ENCODE results near the gene NOM1.

Gene NOM1

DNA sequence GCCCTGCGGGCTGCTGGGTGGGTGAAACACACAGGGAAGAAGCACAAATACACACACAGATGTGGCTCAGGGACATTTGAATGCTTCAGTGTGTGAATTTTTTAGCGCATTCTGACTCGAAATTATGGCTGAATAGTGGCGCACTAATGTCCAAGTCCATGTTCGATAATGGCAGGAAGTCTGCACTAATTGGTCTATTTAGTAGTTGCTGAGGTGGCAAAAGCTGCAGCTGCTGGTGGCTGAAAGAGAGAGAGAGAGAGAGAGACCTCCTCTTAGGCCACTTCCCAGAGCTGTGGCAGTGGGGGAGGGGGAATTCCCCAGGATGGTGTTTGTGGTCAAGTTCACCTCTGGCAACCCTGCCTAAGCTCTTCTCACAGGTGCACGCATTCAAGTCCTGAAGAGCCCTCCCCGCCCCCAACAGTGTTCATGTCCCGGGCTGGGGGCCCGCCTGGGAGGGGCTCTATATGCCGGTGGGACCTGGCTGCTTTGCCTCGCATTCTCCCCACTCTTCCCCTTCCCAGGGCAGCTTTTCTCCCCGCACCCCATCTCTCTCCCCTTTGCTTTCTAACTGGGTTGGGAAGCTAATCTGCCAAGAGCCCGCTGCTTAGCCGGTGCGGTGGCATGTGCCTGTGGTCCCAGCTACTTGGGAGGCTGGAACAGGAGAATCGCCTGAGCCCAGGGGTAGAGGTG lies 67.0 kb downstream of the NOM1 start:
- no peak for DNase-seq (ENCODE audit: low spot score)

DNA sequence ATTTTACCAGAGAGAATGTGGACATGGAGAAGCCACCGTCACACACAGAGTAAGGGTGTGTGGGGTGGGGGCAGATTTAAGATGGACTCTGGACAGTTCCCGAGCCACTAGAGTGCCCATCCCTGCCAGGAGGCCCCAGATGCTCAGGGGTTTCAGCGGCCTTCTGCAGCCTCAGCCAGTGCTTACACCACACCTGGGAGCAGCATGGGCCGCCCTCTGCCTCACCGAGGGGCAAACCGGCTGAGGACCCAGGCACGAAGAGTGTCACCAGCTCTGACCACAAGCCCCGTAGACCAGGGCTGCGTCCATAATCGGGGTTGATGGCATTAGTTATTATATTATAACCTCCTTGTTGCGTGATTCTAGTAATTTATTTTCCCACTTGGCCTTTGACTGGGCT lies 67.6 kb downstream of the NOM1 start:
- DNase-seq (ENCODE audit: low spot score): no peak

DNA sequence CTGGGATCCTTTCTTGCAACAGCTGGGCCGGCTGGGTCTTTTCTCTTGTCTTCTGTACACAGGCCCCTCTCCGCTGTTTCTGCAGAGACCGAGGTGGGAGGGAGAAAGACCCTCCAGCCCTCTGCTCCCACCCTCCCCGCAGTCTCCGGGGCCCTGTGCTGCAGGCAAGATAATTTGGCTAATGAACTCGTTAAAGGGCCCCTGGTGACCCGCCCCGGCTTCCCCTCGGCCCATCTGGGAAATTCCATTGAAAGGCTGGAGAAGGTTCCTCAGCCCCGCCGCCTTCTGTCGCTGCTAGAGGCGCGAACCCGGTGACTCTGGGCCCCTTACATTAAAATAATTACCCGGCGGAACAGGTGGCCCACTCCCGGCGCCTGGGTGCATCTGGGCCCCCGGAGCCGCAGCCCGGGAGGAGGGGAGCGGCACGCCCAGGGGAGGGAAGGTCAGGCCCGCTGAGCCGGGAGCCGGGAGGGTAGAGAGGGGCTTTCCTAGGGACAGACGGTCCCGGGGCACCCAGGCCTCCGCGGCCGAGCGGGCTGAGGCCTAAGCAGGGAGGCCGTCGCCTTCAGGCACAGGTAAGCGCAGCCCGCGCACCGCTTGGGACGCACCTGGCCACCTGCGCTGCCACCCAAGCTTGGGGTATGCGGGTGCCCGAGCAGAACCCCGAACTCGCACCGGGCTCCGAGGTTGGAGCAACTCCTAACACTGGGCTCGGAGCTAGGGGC lies 68.3 kb downstream of the NOM1 start:
- DNase-seq (ENCODE audit: low spot score): no peak

DNA sequence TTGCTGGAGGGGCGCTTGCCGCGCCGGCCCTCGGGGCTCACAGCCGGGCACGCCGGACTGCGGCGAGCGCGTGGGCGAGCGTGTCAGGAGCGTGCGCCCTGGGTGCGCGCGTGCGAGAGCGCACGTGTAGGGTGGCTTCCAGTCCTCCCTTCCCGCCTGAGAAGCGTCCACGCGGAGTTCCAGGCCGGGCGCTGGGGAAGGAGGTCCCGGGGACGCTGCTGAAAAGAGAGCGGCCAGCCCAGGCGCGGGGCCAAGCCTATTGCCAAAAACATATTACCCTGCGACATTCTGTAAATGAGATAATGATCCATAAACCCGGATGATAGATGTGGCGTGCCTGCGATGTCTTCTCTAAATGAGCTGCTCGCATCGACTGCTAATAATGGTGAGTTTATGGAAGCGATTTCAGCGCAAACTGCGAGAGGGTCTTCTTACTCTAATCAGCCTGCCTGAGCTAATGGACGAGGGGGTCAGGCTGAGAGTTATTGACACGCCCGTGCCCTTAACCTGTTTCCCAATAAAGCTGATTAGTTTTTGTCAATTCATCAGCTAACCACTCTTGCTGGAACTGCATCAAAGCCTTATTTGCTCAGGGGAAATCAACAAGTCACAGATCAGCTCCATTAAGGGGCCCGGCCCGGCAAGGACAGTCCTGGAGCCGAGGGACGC lies 69.0 kb downstream of the NOM1 start:
- no peak for DNase-seq (ENCODE audit: low spot score)

DNA sequence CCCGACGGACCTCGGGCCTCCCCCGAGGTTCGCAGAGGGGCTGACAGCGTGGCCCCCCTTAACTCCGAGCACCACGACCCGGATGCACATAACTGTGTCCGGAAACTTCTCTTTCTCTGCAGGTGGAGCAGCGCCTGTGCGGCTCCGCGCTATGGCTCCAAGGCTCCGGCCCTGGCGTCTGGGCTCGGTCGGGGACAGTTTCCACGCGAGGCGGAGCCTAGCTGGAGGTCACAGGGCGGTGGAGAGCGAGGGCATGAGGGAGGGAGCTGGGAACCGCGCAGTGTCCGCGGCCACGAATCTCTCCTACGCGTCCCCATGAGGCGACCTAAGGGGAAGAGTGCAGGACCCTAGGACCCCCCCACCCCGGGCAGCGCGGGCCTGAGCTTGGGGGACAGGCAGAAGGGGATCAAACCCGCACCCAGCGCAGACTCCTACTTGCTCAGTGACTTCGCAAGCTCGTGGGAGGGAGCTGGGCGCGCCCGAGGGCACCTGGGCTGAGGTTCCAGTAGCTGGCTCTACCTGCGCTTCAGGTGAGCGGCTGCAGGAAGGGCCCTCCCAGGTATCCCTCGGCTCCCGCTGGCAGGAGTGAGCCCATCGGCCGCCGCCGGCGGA lies 69.6 kb downstream of the NOM1 start:
- no peak for DNase-seq (ENCODE audit: low spot score)

DNA sequence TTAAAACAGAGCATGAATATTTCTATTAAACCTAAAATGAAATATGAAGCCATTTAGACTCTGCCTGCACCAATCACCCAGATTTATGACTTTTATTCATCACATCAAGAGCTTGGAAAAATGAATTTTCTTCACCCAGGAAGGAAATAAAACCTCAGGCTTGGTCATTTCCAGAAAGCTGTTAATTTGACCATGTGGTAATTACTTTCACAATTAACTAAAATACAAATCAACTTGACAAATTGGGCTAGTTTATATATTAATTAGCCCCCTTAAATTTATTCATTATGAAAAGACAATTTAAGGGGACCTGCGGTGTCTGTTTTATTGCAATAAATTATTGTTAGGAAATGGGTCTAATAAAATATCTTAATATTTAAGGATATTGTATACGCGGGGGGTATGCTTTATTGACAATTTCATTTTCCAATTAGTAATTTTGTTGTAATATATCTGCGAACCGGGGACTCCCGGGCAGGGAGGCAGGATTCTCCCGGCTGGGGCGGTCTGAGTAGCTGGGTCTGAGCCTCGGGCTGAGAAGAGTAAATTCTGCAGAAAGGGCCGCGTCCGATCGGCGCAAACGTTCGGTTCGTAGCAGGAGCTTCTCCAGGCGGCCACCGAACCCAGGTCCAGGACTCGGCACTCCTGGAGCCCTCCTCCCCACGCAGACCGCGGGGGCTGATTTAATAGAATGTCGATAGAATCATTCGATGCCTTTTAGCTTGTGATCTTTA lies 70.4 kb downstream of the NOM1 start:
- DNase-seq (ENCODE audit: low spot score): no peak

DNA sequence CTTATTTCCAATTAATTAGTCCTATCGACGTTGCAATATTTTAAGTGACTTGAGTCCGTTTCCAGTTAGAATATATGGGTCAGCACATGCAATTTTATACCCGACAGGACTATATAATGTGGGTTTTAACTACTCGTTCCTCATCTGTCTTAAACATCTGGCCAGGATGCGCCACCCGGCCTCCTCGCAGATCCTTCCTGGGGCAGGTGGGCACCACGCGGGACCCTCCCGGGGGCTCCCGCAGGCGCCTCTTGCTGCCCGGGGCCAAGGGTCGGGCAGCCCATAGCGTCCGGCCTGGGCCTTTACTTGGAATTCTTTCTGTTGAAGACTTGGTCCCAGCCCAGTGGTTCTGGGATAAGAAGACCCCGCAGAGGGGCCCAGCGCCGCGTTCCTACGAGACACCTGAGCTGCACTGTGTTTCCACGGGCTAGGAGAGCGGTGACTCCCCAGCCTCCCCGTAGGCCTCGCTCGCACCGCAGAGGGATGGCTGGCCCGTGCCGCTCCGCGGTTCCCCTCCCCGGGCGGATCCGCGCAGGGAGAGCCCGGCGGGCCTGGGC lies 71.1 kb downstream of the NOM1 start:
- DNase-seq (ENCODE audit: low spot score): no peak

DNA sequence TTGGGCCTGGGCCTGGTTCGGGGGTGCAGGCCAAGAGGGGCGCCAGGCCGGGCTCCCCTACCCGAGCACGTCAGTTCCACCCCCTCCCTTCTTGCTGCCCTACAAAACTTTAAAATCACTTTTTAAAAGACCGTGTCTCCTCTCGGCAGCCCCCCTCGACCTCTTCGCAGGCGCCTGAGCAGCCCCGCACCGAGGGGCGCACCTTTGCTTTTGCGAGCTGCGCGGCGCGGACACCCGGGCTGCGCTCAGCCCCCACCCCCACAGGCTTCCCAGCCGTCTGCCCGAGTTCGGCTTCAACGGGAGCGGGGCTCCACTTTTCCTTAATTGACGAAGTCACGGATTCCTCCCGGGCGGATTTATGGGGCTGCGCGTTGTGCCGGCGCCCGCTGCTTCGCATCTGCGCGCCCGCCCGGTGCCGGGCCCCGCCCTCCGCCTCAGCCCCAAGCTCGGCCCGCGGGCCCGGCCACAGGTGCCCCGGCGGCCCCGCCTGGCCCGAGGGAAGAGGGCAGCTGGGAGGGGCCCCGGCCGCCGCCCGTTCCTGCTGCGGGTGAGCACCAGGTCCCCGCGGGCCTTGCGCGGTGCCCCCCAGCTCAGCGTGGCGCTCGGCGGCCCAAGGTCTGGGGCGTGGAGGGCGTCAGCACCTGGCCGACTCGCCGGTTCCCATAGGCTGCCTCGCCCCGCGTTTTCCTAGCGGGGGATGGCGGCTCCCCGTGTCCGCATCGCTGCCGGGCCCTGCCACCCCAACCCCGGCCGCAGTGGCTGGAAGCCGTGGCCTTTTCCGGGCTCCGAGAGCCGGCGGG lies 71.8 kb downstream of the NOM1 start:
- no peak for DNase-seq (ENCODE audit: low spot score)

DNA sequence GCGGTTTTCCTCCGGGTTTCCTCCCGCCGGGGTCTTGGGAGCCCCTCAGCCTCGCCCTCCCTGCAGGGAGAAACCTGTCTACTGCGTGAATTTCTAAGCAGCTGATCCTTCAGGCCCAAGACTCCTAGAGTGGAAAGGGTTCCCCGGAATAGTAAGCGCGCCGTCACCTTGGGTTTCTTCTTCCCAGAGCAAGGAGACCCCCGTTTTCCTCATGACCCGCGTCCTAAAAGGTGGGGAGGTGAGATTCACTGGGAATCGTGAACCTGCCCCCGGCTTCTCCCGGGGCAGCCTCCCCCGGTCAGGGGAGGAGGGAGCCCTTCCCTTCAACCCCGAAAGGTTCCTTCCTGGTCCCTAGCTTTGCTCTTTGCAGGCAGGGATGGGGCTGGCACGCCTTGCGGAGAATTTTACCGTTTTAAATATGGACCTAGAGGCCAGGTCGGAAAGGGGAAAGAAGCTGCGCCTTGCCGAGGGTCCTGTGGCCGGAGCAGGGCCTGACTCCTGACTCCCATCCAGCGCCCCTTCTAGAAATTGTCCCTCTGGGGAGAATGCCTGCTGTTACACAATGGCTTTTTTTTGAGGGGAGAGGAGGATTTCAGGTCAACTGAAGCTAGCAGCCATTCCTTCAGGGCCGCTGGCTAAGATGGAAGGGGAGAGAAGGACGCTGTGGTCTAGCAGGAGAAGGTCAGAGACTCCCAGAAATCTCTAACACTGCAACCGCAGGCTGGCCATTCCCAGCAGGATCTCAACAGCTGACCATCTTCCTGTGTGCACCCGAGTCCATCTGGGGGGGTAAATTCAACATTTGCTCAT lies 72.6 kb downstream of the NOM1 start:
- no peak for DNase-seq (ENCODE audit: low spot score)

Measured in hematopoietic multipotent progenitor cell treated with erythropoietin and hydrocortisone succinate and interleukin-3 and kit ligand, for 17 days (in vitro differentiated cells).